ENCODE results near the gene ADORA1.

The ADORA1 gene

DNA sequence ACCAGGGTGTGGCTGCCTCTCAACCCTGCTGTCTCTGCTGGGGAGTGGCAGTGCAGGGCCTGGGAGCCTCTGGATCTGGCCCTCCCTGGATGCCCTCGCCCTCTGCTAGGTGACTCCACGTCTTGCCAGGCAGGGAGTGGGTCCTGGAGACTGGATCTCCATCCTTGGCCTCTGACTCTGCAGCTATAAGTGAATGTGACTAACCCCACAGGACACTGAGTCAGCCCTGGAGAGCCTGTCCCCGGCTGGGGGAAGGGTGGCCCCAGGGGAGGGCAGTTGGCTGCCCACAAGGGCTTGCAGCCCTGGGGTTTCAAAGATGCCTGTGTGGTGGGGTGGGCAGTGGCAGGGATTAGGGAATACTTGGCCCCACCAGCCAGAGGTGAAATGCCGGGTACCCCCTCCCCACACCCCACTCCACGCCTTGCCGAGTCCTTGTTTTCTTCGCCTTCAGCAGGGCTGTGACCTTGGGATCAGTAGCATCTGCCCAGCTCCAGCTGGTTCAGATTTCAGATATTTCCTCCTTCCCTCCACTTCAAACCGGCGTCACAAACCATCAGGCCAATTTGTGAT is 50.0 kb downstream of the ADORA1 start:
- TF ChIP-seq, protein P1, sequence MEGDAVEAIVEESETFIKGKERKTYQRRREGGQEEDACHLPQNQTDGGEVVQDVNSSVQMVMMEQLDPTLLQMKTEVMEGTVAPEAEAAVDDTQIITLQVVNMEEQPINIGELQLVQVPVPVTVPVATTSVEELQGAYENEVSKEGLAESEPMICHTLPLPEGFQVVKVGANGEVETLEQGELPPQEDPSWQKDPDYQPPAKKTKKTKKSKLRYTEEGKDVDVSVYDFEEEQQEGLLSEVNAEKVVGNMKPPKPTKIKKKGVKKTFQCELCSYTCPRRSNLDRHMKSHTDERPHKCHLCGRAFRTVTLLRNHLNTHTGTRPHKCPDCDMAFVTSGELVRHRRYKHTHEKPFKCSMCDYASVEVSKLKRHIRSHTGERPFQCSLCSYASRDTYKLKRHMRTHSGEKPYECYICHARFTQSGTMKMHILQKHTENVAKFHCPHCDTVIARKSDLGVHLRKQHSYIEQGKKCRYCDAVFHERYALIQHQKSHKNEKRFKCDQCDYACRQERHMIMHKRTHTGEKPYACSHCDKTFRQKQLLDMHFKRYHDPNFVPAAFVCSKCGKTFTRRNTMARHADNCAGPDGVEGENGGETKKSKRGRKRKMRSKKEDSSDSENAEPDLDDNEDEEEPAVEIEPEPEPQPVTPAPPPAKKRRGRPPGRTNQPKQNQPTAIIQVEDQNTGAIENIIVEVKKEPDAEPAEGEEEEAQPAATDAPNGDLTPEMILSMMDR (IDR thresholded peaks at IDR 0.05), result no peak

DNA sequence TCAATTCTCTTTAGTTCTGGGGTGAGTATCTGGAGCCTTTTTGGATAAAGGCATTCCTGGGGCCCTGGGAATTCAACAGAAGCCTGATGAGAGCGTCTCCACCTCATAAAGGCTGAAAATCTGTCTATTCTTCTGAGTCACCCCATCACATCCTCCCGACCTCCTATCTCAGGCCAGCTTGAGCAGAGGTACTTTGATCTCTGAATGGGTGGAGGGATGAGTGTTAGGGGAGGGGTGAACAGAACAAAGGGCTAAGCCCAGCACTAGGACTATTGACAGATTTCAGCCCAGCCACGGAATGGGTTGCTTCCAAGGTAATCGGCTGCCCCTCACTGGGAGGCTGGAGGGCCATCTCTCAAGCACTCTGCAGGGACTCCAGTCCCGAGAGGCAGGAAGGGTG is 50.6 kb downstream of the ADORA1 start:
- TF ChIP-seq, protein P1 (IDR thresholded peaks at IDR 0.05), result no peak

DNA sequence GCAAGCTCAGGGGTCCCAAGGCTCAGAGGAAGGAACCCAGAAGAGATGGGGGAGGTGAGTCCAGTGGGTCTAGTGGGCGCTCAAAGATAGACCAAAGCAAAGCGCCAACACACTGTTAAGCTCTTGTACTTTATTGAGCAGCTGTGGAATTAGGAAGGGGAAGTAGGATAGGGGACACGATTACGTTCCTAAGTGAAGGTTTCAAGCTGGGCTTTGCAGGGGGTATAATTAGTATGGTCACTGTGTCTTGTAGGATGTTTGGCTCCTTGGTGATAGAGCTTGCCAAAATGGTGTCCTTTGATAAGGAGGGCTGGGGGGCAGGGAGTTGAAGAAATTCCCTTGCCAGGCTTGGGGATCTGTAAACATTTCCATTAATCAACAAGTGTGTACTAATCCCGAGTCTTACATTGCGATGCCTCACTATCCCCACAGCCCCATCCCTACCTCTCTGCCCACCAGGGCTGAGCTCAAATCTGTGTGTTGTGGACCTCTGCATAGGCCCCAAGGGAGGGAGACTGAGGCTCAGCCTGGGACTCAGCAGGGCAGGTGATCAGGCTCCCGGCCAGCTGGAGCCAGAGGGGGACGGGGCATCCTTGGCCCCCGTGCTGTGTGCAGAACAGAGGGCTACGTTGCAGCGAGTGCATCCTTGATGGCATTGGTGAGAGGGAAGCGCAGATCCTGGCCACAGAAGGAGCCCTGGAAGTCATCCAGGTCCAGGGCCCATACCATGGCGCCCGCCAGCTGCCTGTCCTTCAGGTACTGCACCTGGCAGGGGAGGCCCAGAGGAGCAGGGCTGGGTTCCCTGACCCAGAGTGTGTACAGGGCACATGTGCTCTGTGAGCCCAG is 51.5 kb downstream of the ADORA1 start:
- TF ChIP-seq, protein P1 (IDR thresholded peaks at IDR 0.05), result no peak

DNA sequence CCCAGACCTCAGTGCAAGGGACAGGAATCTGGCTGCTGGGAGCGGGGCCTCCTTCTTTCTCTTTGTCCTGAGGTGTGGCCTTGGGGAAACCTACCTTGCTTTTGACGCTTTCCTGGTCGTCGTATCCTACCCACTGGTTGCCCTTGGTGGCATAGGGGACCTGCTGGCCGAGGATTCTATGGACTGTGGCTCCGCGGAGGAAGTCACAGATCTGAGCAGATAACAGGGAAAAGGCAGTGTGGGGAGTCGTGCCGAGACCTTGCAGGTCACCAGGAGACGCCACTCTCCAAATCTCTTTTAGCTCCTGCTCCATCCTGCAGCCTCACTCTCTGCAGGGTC is 52.1 kb downstream of the ADORA1 start:
- TF ChIP-seq, protein P1 (IDR thresholded peaks at IDR 0.05), result no peak

DNA sequence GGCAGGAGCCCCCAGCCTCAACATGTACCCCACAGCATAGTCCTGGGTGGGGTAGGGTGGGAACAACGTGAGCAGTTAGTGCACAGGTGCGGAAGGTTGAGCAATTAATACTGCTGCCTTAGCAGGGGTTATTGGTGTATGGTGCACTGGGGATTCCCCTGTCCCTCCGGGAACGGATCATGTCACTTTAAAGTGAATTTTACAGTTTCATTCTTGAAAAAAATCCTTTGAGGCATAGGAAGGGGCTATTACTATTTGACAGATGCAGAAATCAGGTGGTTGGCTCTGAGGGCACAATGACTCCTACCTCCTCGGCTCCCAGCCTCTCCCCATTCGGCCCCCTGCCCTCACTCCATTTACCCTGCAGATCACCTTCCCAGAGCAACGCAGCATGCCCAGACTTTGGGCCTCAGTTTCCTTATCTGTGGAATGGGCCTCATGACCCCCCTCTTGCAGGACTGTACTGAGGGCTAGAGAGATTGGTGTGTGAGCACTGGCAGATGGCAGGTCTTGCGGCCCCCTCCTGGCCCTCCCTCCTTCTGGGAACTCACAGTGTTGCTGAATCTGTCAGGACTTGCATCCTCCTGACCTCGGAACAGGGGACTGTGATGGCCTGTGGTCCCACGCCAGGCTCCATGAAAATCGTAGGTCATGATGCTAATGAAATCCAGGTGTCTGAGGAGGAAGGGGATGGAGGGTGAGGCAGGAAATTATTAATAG is 53.2 kb downstream of the ADORA1 start:
- TF ChIP-seq, protein P1 (IDR thresholded peaks at IDR 0.05), result no peak

DNA sequence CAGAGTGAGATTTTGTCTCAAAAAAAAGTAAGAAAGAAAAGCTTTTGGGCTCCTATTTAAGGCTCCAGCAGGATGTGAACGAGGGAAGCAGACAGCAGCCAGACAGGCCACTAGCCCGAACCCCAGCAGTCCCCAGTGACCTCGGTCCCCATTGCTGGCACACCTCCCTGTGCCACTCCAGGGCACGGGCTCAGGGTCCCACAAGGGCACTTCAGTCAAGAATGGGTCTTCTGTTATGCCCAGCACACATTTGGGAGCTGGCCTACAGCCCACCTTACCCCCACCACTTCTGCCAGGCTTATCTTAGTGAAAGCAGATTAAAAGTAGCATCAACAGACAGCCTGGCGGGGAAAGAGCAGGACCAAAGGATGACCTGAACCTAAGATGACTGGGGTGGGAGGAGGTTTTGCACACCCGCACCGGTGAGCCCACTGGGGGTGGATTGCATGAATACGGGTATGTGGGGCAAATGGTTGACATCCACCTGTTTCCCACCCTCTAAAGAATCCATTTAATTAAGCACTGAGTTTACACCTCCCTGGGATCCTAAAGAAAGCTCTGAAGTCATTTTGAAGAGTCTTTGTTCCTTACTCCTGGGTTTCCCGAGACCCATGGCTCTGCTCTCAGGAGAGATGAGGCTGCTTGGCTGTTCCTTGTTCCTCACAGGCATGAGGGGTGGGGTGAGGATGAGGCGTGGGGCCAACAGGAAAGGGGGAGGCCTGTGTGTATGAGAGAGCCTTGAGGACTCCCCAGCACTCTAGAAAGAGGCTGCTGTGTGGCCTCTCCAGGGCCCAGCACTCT is 54.3 kb downstream of the ADORA1 start:
- TF ChIP-seq, protein P1 (IDR thresholded peaks at IDR 0.05), result no peak

DNA sequence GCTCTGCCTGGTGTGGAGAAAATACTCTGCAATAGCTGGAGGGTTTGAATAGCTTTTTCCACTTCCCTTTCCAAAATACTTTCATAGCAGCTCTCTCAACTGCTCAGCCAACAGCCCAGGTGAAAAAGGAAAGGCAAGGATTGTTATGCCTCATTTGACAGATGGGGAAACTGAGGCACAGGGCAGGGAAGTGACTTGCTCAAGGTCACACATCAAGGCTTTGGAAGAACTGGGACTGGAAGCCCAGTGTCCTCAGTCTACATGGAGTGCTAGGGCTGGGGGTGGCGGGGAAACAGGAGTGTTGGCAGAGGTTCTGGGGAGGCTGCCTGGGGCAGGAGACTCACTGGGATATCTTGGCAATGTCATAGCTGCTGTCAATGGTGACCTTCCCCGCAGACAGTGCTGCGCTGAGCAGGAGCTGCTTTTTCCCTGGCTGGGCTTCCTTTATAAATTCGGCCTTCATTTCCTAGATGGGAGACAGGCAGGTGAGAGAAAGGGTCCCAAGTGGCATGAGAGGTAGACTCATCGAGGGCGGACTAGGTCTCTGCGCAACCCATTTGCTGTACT is 54.9 kb downstream of the ADORA1 start:
- TF ChIP-seq, protein P1 (IDR thresholded peaks at IDR 0.05), result no peak
